Caco-2 (cell line): ENCODE results near the gene ENDOG. TPM values are rescaled to one million over a fixed set of nuclear protein-coding genes. Genes with fewer than 3 reads are reported as not detected.

ENCODE experiments used
- BruUV-seq: library from RNA; stranded (reverse); fragments of 400-500 nt; replicated peaks from 2 replicates; lab custom pipeline; 2021; lab: Mats Ljungman, UMichigan
- CTCF ChIA-PET: fragments of 300-600 bp; sonication (Branson Sonifier 250); formaldehyde crosslinking; loops from one replicate; lab custom pipeline; 2022; ENCODE audit warnings: antibody characterized with exemption; lab: Charles Lee
- POLR2A ChIA-PET: fragments of 300-600 bp; sonication (Branson Sonifier 250); formaldehyde crosslinking; loops from one replicate; lab custom pipeline; 2022; ENCODE audit warnings: antibody characterized with exemption; lab: Charles Lee
- DNase-seq, 2 experiments: peaks; one replicate each; pipeline versions ENCODE4 v3.0.0 to v3.0.0-alpha.2; 2020 to 2022
- H3K27me3 ChIP-seq: replicated peaks from 2 replicates; pipeline ENCODE4 v1.6.0; 2011; ENCODE audit warnings: low read length; ENCODE audit not compliant: control insufficient read depth, insufficient read depth
- H3K36me3 ChIP-seq: 2 replicates; pipeline ENCODE4 v1.5.1; 2011; ENCODE audit warnings: low read length; ENCODE audit not compliant: control insufficient read depth, insufficient read depth
- H3K4me1 ChIP-seq: fragments of 250-450 bp; sonication (Bioruptor Pico); 2 replicates; pipeline ENCODE4 v1.5.1; 2020; ENCODE audit warnings: mild to moderate bottlenecking
- H3K4me3 ChIP-seq: 2 replicates; pipeline ENCODE4 v1.5.1; 2011; ENCODE audit warnings: low read depth, mild to moderate bottlenecking, control low read depth, low read length
- H3K9me3 ChIP-seq: fragments of 250-450 bp; sonication (Bioruptor Pico); 2 replicates; pipeline ENCODE4 v1.5.1; 2020; ENCODE audit warnings: mild to moderate bottlenecking, moderate library complexity
- H3K27ac Mint-ChIP-seq: one replicate; pipeline ENCODE4 v1.8.0; 2022; ENCODE audit warnings: mixed read lengths; ENCODE audit not compliant: unreplicated experiment
- H3K27me3 Mint-ChIP-seq: one replicate; pipeline ENCODE4 v1.8.0; 2022; ENCODE audit warnings: mixed read lengths; ENCODE audit not compliant: insufficient read depth, unreplicated experiment
- H3K36me3 Mint-ChIP-seq: one replicate; pipeline ENCODE4 v1.8.0; 2022; ENCODE audit warnings: mild to moderate bottlenecking, mixed read lengths; ENCODE audit not compliant: insufficient read depth, unreplicated experiment
- H3K4me1 Mint-ChIP-seq: one replicate; pipeline ENCODE4 v1.8.0; 2022; ENCODE audit warnings: low read depth, mixed read lengths; ENCODE audit not compliant: unreplicated experiment
- H3K4me3 Mint-ChIP-seq: one replicate; pipeline ENCODE4 v1.8.0; 2022; ENCODE audit warnings: mild to moderate bottlenecking, moderate library complexity, mixed read lengths; ENCODE audit not compliant: unreplicated experiment
- H3K9me3 Mint-ChIP-seq: one replicate; pipeline ENCODE4 v1.8.0; 2022; ENCODE audit warnings: mixed read lengths; ENCODE audit not compliant: unreplicated experiment
- intact Hi-C: fragments of 100-400 bp; cut with micrococcal nuclease; formaldehyde crosslinking; loops from one replicate; pipeline ENCODE4 v1.10.0; 2022; ENCODE audit not compliant: unreplicated experiment
- total RNA-seq: library from RNA; stranded (reverse); gene quantifications from 2 replicates; pipeline ENCODE4 v1.2.3, GENCODE V29; 2022
- TF ChIP-seq, protein P1 (sequence below), 2 experiments: fragments of 200-600 bp in 1 of 2; IDR thresholded peaks; 1 replicate in 1 of 2; 2 replicates in 1 of 2; pipeline versions ENCODE4 v1.5.1 to v1.8.0; 2011 to 2022; ENCODE audit warnings: antibody characterized with exemption in 1 of 2, control low read depth in 1 of 2, inconsistent platforms in 1 of 2, low read depth in 1 of 2, low read length in 1 of 2, mild to moderate bottlenecking in 1 of 2, moderate library complexity in 1 of 2; ENCODE audit not compliant: insufficient read depth in 1 of 2, severe bottlenecking in 1 of 2, unreplicated experiment in 1 of 2

The ENDOG gene
- total RNA-seq, 1 experiment from 2014 or later, result 30.0 TPM

DNA sequence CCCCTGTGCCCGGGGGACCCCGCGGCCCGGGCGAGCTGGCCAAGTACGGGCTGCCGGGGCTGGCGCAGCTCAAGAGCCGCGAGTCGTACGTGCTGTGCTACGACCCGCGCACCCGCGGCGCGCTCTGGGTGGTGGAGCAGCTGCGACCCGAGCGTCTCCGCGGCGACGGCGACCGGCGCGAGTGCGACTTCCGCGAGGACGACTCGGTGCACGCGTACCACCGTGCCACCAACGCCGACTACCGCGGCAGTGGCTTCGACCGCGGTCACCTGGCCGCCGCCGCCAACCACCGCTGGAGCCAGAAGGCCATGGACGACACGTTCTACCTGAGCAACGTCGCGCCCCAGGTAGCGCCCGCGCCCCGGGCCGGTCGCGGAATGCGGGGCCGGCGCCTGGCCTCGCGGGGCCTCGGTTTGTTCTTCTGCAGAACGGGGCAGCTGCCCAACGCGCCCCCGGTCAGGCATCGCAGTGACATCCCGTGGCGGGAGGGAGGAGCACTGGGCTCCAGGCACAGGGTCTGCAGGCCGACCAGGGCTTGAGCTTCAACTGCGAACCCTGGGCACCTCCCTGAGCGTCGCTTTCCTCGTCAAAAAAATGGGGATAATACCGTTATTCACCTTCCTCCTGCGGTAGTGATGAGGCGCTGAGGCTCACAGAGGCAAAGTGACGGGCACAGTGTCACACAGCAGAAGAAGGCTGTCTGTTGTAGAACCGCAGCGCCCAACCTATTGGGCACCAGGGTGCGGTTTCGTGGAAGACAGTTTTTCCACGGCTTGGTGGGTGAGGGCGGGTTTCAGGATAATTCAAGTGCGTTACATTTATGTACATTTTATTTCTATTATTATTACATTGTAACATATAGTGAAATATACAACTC lies 777 bp downstream of the ENDOG start:
- Mint-ChIP-seq H3K4me1 (peaks cover 15% of the 10 kb centered on the region), H3K4me3 (peak overlapping the region; percentile 77), H3K27ac (no peak overlapping the region), H3K27me3 (no peaks in the 10 kb centered on the region), H3K36me3 (peaks cover 67% of the 10 kb centered on the region), H3K9me3 (no peaks in the 10 kb centered on the region)
- ChIA-PET POLR2A (interaction anchor here (0.6 to 2.8 kb wide), 6 partner anchors 11 to 140 kb away, joined by 5 to 43 read pairs (median 8); partner anchors contain the start of genes SPOUT1 and ZDHHC12), CTCF (interaction anchor here (0.5 to 2.2 kb wide), 24 partner anchors 10 to 807 kb away, joined by 3 to 42 read pairs (median 4); partner anchors contain the start of genes DOLPP1, KYAT1, LRRC8A and NTMT1)
- BruUV-seq, result TSS peak; percentile 47
- no peaks in the 10 kb centered on the region for H3K9me3 ChIP-seq
- no peaks in the 10 kb centered on the region; the same call in none of the 2 replicates for H3K4me1 ChIP-seq
- intact Hi-C loops, result loop anchor here (2.0 to 5.0 kb wide), 4 partner anchors 48 to 94 kb away; partner anchors contain the start of genes KYAT1, LRRC8A, ZDHHC12 and ZER1
- no peaks in the 10 kb centered on the region for H3K27me3 ChIP-seq
- H3K4me3 ChIP-seq, result peak overlapping the region; percentile 95
- peaks cover 1% of the 10 kb centered on the region; the same call in 1 of the 2 replicates for H3K36me3 ChIP-seq
- peak in 1 of 2 experiments; percentile 61 for DNase-seq
- TF ChIP-seq, protein P1, sequence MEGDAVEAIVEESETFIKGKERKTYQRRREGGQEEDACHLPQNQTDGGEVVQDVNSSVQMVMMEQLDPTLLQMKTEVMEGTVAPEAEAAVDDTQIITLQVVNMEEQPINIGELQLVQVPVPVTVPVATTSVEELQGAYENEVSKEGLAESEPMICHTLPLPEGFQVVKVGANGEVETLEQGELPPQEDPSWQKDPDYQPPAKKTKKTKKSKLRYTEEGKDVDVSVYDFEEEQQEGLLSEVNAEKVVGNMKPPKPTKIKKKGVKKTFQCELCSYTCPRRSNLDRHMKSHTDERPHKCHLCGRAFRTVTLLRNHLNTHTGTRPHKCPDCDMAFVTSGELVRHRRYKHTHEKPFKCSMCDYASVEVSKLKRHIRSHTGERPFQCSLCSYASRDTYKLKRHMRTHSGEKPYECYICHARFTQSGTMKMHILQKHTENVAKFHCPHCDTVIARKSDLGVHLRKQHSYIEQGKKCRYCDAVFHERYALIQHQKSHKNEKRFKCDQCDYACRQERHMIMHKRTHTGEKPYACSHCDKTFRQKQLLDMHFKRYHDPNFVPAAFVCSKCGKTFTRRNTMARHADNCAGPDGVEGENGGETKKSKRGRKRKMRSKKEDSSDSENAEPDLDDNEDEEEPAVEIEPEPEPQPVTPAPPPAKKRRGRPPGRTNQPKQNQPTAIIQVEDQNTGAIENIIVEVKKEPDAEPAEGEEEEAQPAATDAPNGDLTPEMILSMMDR (IDR thresholded peaks at IDR 0.05; ENCODE audit: insufficient read depth in 1 of 2, low read depth in 1 of 2, low read length in 1 of 2, severe bottlenecking in 1 of 2, unreplicated experiment in 1 of 2), result no peak

DNA sequence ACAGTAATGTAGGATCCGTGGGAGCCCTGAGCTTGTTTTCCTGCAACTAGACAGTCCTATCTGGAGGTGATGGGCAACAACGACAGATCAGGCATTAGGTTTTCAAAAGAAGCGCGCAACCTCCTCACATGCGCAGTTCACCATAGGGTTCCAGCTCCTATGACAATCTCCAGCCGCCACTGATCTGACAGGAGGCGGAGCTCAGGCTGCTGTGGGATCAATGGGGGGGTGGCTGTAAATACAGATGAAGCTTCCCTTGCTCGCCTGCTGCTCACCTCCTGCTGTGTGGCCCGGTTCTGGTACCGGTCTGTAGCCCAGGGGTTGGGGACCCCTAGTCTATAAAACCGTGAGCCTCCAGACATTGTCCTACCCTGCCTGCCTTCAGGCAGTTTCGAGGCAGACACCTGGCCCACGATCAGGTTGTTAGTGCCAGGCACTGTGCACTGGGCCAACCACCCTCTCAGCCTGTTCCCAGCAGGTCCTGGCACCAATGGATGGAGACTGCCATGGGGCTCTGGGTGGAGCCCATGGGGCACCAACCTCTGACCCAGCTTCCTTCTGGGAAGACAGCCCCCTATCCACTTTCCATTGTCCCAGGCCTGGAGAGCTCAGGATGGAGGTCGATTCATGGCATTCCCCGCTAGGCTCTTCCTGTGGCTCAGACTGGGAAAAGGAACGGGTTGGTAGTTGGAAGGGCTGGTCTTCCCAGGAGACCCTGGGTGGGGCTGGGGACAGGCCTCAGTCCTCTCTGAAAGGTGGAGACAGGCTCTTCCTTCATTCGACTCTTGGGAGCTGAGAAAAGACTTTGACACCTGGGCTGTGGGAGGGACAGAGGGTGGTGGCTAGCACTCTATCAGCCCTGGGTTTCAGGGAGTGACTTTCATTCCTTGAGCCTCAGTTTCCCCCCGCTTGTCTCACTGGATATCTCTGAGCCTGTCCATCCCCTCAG lies 1.7 kb downstream of the ENDOG start:
- Mint-ChIP-seq H3K27ac (no peak overlapping the region), H3K27me3 (no peaks in the 10 kb centered on the region), H3K4me3 (peak overlapping the region; percentile 77), H3K4me1 (peaks cover 15% of the 10 kb centered on the region), H3K9me3 (no peaks in the 10 kb centered on the region), H3K36me3 (peaks cover 72% of the 10 kb centered on the region)
- TF ChIP-seq, protein P1 (IDR thresholded peaks at IDR 0.05; ENCODE audit: insufficient read depth in 1 of 2, low read depth in 1 of 2, low read length in 1 of 2, severe bottlenecking in 1 of 2, unreplicated experiment in 1 of 2), result no peak
- Histone ChIP-seq H3K27me3 (no peaks in the 10 kb centered on the region), H3K36me3 (peaks cover 1% of the 10 kb centered on the region), H3K9me3 (no peaks in the 10 kb centered on the region), H3K4me1 (no peaks in the 10 kb centered on the region; the same call in none of the 2 replicates), H3K4me3 (peak overlapping the region; percentile 95)
- no peak for DNase-seq
- no TSS peak for BruUV-seq
- CTCF ChIA-PET, result interaction anchor here (0.7 to 2.2 kb wide), 2 partner anchors 10 to 117 kb away, joined by 3 to 42 read pairs; partner anchors contain the start of gene SPOUT1
- intact Hi-C loops, result loop anchor here (2.0 to 5.0 kb wide), 4 partner anchors 49 to 95 kb away; partner anchors contain the start of genes KYAT1, LRRC8A, ZDHHC12 and ZER1
- POLR2A ChIA-PET, result interaction anchor here (0.6 to 2.8 kb wide), 2 partner anchors 10 to 128 kb away, joined by 3 to 43 read pairs; partner anchors contain the start of gene SPOUT1
